GM12872 (cell line): Measurements from ENCODE around the gene USP30.

Source experiments
- CTCF ChIP-seq: IDR thresholded peaks from 3 replicates; pipeline ENCODE4 v1.5.1; 2011; ENCODE audit warnings: low read depth, mild to moderate bottlenecking, low read length, moderate library complexity; ENCODE audit not compliant: insufficient read depth

The USP30 gene

GRCh38 chr12:109137055-109137454, 84.7 kb downstream of the USP30 start:
- no peak for TF ChIP-seq CTCF
